Pancreas (tissue), 10 donors: ENCODE data around the gene ATP8B1. TPM values are rescaled to one million over a fixed set of nuclear protein-coding genes. Genes with fewer than 3 reads are reported as not detected.
A peak's percentile ranks its signal among the peaks of the same experiment; 100 is the strongest.

Source experiments
- ATAC-seq, 4 donors: fragments of 200-7000 bp; cut with Tn5 transposase; one replicate each; pipeline versions ENCODE4 v1.8.0 to v1.9.1; 2020; ENCODE audit warnings: mild to moderate bottlenecking in 4 of 4, moderate library complexity in 4 of 4
- DNase-seq, 6 donors: peaks; one replicate each; pipeline ENCODE4 v3.0.0-alpha.2; 2020
- FAIRE-seq: peaks from 2 replicates; lab custom pipeline; 2012; peaks lifted over from hg19 to GRCh38; lab: Jason Lieb, UNC
- H3K27ac ChIP-seq, 4 donors: fragments of 200-600 bp; sonication (generic); 1 replicate in 3 of 4; 2 replicates in 1 of 4; pipeline versions ENCODE4 v1.5.0 to v1.8.0; 2020
- H3K27me3 ChIP-seq, 4 donors: fragments of 200-600 bp; one replicate each; pipeline ENCODE4 v1.8.0; 2021
- H3K36me3 ChIP-seq, 3 donors: fragments of 200-600 bp; sonication (generic) in 1 of 3; one replicate each; pipeline versions ENCODE4 v1.5.0 to v1.8.0; 2020 to 2021
- H3K4me1 ChIP-seq, 3 donors: fragments of 200-600 bp; one replicate each; pipeline ENCODE4 v1.8.0; 2021
- H3K4me3 ChIP-seq, 4 donors: fragments of 200-600 bp; sonication (generic) in 2 of 4; one replicate each; pipeline versions ENCODE4 v1.5.0 to v1.8.0; 2020 to 2021
- H3K9me3 ChIP-seq, 4 donors: fragments of 200-600 bp; one replicate each; pipeline ENCODE4 v1.8.0; 2021
- CTCF ChIP-seq, 4 donors: fragments of 200-600 bp; sonication (generic) in 3 of 4; IDR thresholded peaks; one replicate each; pipeline versions ENCODE4 v1.5.0 to v1.8.0; 2021; ENCODE audit warnings: antibody characterized with exemption in 4 of 4
- WGBS, 2 donors: extraction: QIAGEN DNeasy Blood & Tissue Kit; methylation state at CpG; one replicate each; pipeline ENCODE4 v1.1.7; 2013; 5-methylcytosine and 5-hydroxymethylcytosine counted together
- intact Hi-C, 3 donors: fragments of 100-400 bp; cut with DNase I; formaldehyde crosslinking; loops; one replicate each; pipeline versions ENCODE4 v1.11.1 to v1.14.2; 2022
- polyA plus RNA-seq, 2 donors: library from polyadenylated mRNA; stranded (reverse); fragments of 200-250 nt; gene quantifications; one replicate each; pipeline ENCODE4 v1.2.3, GENCODE V29; 2013
- total RNA-seq, 6 donors: library from RNA; stranded (reverse); fragmentation: NEBNext Ultra II Directional in 4 of 6; extraction: Animal tissue kit (Norgen Biotek cat#: 25700) in 4 of 6; gene quantifications; one replicate each; pipeline versions ENCODE4 v1.2.1 to v1.2.4, GENCODE V29; 2021 to 2023
- donor health status: healthy with polysubstance abuse.
- donor health status: DM: no; HTN: no; CAD: no; lungs with moderate emphysema.
- donor health status: DM: no; HTN: no; CAD: no.
- donor health status: control.
- donor health status: control.
- donor health status: Bipolar disorder and iron deficiency.
- donor health status: DM: yes; HTN: yes; CAD: no.
- donor health status: DM: no; HTN: no; CAD: no.
- donor health status: DM: no; HTN: no; CAD: no.
- donor health status: DM: yes; HTN: yes; CAD: no.

Gene ATP8B1
- total and polyA plus RNA-seq, 8 donors, result 8.0 to 44.8 (median 36.9) TPM

GRCh38 chr18:57837917-57838548 is 34.9 kb upstream of the ATP8B1 start:
- WGBS, 2 donors, result 83 to 87% methylated on average over 12 of the region's 12 CpGs
- DNase-seq (no peak), ATAC-seq (peak in 1 of 4 donors; percentile 24), FAIRE-seq (no peak)
- intact Hi-C loops, result no loop called here
- Histone ChIP-seq H3K27ac (no peak overlapping the region), H3K4me3 (no peak overlapping the region), H3K9me3 (no peaks in the 10 kb centered on the region), H3K36me3 (no peaks in the 10 kb centered on the region), H3K27me3 (no peaks in the 10 kb centered on the region), H3K4me1 (no peaks in the 10 kb centered on the region)
- no peak for TF ChIP-seq CTCF (IDR thresholded peaks at IDR 0.05)

GRCh38 chr18:57836557-57836956 is 33.4 kb upstream of the ATP8B1 start:
- H3K9me3 ChIP-seq, result no peaks in the 10 kb centered on the region
- H3K4me1 ChIP-seq, result no peaks in the 10 kb centered on the region
- no peaks in the 10 kb centered on the region for H3K36me3 ChIP-seq
- no peaks in the 10 kb centered on the region for H3K27me3 ChIP-seq
- TF ChIP-seq CTCF (IDR thresholded peaks at IDR 0.05), result no peak
- intact Hi-C loops, result no loop called here
- H3K27ac ChIP-seq, result no peak overlapping the region
- H3K4me3 ChIP-seq, result no peak overlapping the region
- FAIRE-seq, result no peak
- WGBS, 2 donors, result 89 to 96% methylated on average over 3 of the region's 3 CpGs
- DNase-seq, result no peak
- ATAC-seq, result no peak

- ATAC-seq, result no peak
Measured at GRCh38 chr18:57835904-57836303, 32.8 kb upstream of the ATP8B1 start.

GRCh38 chr18:57834616-57835015 is 31.5 kb upstream of the ATP8B1 start:
- WGBS, 2 donors, result 92 to 96% methylated on average over 2 of the region's 2 CpGs
- Histone ChIP-seq H3K9me3 (no peaks in the 10 kb centered on the region), H3K27me3 (no peaks in the 10 kb centered on the region), H3K27ac (no peak overlapping the region), H3K36me3 (no peaks in the 10 kb centered on the region), H3K4me1 (no peaks in the 10 kb centered on the region), H3K4me3 (no peak overlapping the region)
- intact Hi-C loops, result no loop called here
- DNase-seq (no peak), ATAC-seq (no peak), FAIRE-seq (no peak)
- TF ChIP-seq CTCF (IDR thresholded peaks at IDR 0.05), result no peak

More at GRCh38 chr18:57835904-57836303, 32.8 kb upstream of the ATP8B1 start:
- H3K27ac ChIP-seq, result no peak overlapping the region
- H3K9me3 ChIP-seq, result no peaks in the 10 kb centered on the region
- no peak overlapping the region for H3K4me3 ChIP-seq
- DNase-seq (no peak), FAIRE-seq (no peak)
- H3K4me1 ChIP-seq, result no peaks in the 10 kb centered on the region
- no peaks in the 10 kb centered on the region for H3K36me3 ChIP-seq
- H3K27me3 ChIP-seq, result no peaks in the 10 kb centered on the region
- TF ChIP-seq CTCF (IDR thresholded peaks at IDR 0.05), result no peak
- intact Hi-C loops, result no loop called here
- WGBS, 2 donors, result 82 to 85% methylated on average over 2 of the region's 2 CpGs

- FAIRE-seq (peak; percentile 9), DNase-seq (peak in 2 of 6 donors; percentile 25 to 33), ATAC-seq (peak; percentile 67 to 90 (median 80))
- intact Hi-C loops, result no loop called here
- no peaks in the 10 kb centered on the region for H3K36me3 ChIP-seq
- no peaks in the 10 kb centered on the region for H3K9me3 ChIP-seq
- H3K4me1 ChIP-seq, result no peaks in the 10 kb centered on the region
- H3K27me3 ChIP-seq, result no peaks in the 10 kb centered on the region
- H3K27ac ChIP-seq, result peak overlapping the region in 2 of 4 donors; percentile 17 to 44
- TF ChIP-seq CTCF (IDR thresholded peaks at IDR 0.05), result no peak
- 43 to 57% methylated on average over 8 of the region's 8 CpGs for WGBS, 2 donors
- H3K4me3 ChIP-seq, result no peak overlapping the region
Measured at GRCh38 chr18:57833441-57834101, 30.5 kb upstream of the ATP8B1 start.
